Fibroblast of the conjunctiva (primary cell): ENCODE results near the gene ENO1.

Experiments
- DNase-seq: peaks from one replicate; pipeline ENCODE4 v3.0.0-alpha.2; 2010; ENCODE audit warnings: low read depth

Gene ENO1

GRCh38 chr1:8813016-8813763 is 65.3 kb downstream of the ENO1 start:
- DNase-seq, result no peak

GRCh38 chr1:8812081-8812480 is 66.4 kb downstream of the ENO1 start:
- DNase-seq, result no peak
